Measurements from ENCODE around the gene EHMT2. TPM values are rescaled to one million over a fixed set of nuclear protein-coding genes. Genes with fewer than 3 reads are reported as not detected.
A peak's percentile ranks its signal among the peaks of the same experiment; 100 is the strongest.

The EHMT2 gene
- total RNA-seq, 1 donor from 2014 or later: 15.6 TPM

- Histone ChIP-seq H3K27me3 (ENCODE audit: low read depth) (no peaks in the 10 kb centered on the region), H3K27ac (replicated peaks) (peak overlapping the region; percentile 67), H3K36me3 (no peaks in the 10 kb centered on the region), H3K4me1 (peaks cover 51% of the 10 kb centered on the region), H3K4me3 (peak overlapping the region; percentile 84), H3K9me3 (replicated peaks) (no peaks in the 10 kb centered on the region)
- intact Hi-C loops (cut with micrococcal nuclease): no loop called here
- TF ChIP-seq CTCF (IDR thresholded peaks at IDR 0.05; ENCODE audit: borderline replicate concordance): no peak
- no peak for DNase-seq
These were observed 66.6 kb downstream of the EHMT2 start for GRCh38 chr6:31830886-31831335.

Other genes starting within 250 kb of the EHMT2 start
- gene BAG6, start 245.0 kb downstream of the EHMT2 start, total RNA-seq: 260 TPM
- gene APOM, start 241.8 kb downstream of the EHMT2 start, total RNA-seq: 2.4 TPM
- gene C6orf47, start 236.9 kb downstream of the EHMT2 start, total RNA-seq: 16.9 TPM
- gene GPANK1, start 232.7 kb downstream of the EHMT2 start, total RNA-seq: 19.2 TPM
- gene CSNK2B, start 231.6 kb downstream of the EHMT2 start, total RNA-seq: 105 TPM
- 4.4 TPM for gene LY6G5B, start 227.7 kb downstream of the EHMT2 start, total RNA-seq
- 1.5 TPM for gene LY6G5C, start 216.6 kb downstream of the EHMT2 start, total RNA-seq
- gene ABHD16A, start 194.4 kb downstream of the EHMT2 start, total RNA-seq: 29.6 TPM
- not detected for gene LY6G6F, start 190.8 kb downstream of the EHMT2 start, total RNA-seq
- not detected for gene LY6G6D, start 182.3 kb downstream of the EHMT2 start, total RNA-seq
- gene LY6G6C, start 176.0 kb downstream of the EHMT2 start, total RNA-seq: not detected
- gene MPIG6B, start 174.3 kb downstream of the EHMT2 start, total RNA-seq: 0.19 TPM
- gene DDAH2, start 168.4 kb downstream of the EHMT2 start, total RNA-seq: 36.1 TPM
- gene CLIC1, start 161.2 kb downstream of the EHMT2 start, total RNA-seq: 78.0 TPM
- 1.3 TPM for gene MSH5, start 157.7 kb downstream of the EHMT2 start, total RNA-seq
- not detected for gene SAPCD1, start 135.0 kb downstream of the EHMT2 start, total RNA-seq
- 14.7 TPM for gene VWA7, start 120.4 kb downstream of the EHMT2 start, total RNA-seq
- gene VARS1, start 101.9 kb downstream of the EHMT2 start, total RNA-seq: 20.0 TPM
- gene LSM2, start 90.7 kb downstream of the EHMT2 start, total RNA-seq: 19.4 TPM
- gene HSPA1L, start 82.4 kb downstream of the EHMT2 start, total RNA-seq: 2.2 TPM
- gene HSPA1A, start 82.2 kb downstream of the EHMT2 start, total RNA-seq: 271 TPM
- gene HSPA1B, start 70.0 kb downstream of the EHMT2 start, total RNA-seq: 184 TPM
- gene NEU1, start 34.9 kb downstream of the EHMT2 start, total RNA-seq: 26.0 TPM
- 0.08 TPM for gene SLC44A4, start 18.7 kb downstream of the EHMT2 start, total RNA-seq
- 3.5 TPM for gene ZBTB12, start 4.4 kb upstream of the EHMT2 start, total RNA-seq
- gene C2, start 30.0 kb upstream of the EHMT2 start, total RNA-seq: 9.7 TPM
- 3.7 TPM for gene CFB, start 48.4 kb upstream of the EHMT2 start, total RNA-seq
- 39.3 TPM for gene NELFE, start 61.3 kb upstream of the EHMT2 start, total RNA-seq
- gene SKIC2, start 61.5 kb upstream of the EHMT2 start, total RNA-seq: 32.9 TPM
- 11.2 TPM for gene DXO, start 74.4 kb upstream of the EHMT2 start, total RNA-seq
- 76.2 TPM for gene C4A, start 84.4 kb upstream of the EHMT2 start, total RNA-seq
- gene C4B, start 117.1 kb upstream of the EHMT2 start, total RNA-seq: 72.9 TPM
- 0.41 TPM for gene CYP21A2, start 140.7 kb upstream of the EHMT2 start, total RNA-seq
- gene TNXB, start 211.6 kb upstream of the EHMT2 start, total RNA-seq: 73.0 TPM
- 29.1 TPM for gene ATF6B, start 230.5 kb upstream of the EHMT2 start, total RNA-seq
- gene FKBPL, start 232.6 kb upstream of the EHMT2 start, total RNA-seq: 2.7 TPM

All from left ventricle myocardium inferior (tissue), 1 donor.